ENCODE measurements around the gene OTOG.

The OTOG gene

DNA sequence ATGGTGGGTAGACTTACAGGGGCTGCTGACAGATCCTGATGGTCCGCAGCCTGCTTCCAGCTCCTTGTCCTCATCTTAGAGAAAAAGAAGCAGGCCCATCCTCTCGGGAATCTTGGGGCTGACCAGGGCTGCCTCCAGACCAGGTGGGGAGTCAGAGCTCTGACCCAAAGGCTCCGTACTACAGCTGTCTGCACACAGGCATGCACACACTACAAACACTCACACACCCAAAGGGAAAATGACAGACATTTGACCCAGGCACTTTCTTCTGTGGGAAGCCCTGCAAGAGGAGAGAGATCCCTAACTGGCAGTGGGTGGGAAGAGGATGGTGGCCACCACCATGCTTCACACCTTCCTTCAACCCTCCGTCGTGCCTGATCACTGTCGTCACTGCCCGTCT, 125.4 kb downstream of the OTOG start:
- no peak for DNase-seq

DNA sequence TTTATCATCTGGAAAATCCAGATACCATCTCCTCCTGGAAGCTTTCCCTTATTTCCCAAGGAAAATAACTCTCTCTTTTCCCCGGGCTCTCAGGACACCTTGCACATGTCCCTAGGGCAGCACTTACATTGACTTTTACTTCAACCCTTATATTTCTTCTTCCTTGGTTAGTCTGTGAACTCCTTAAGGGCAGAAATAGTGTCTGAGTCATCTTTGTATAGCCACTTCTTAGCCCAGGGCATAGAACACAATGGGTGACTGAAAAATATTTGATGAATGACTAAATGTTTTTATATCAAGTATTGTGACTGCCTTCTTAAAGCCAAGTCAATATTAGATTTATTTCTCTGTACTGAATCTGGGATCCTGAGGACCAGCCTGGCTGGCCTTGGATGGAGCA, 126.9 kb downstream of the OTOG start:
- no peak for DNase-seq

DNA sequence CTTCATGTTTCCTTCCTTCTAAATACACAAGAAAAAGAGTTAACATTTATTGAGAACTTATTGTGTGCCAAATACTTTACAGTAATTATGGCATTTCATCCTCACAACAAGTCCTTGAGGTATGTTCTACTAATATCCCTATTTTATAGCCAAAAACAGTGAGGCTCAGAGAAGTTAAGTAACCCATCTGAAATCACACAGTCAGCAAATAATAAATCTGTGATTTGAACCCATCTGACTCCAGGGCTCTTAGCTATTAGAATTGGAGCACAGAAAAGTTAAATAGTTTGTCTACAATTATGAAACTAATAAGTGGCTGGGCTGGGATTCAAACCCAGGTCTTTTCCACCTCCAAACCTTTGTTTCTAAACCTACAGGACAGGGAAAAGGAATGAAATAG, 135.8 kb downstream of the OTOG start:
- DNase-seq = no peak

DNA sequence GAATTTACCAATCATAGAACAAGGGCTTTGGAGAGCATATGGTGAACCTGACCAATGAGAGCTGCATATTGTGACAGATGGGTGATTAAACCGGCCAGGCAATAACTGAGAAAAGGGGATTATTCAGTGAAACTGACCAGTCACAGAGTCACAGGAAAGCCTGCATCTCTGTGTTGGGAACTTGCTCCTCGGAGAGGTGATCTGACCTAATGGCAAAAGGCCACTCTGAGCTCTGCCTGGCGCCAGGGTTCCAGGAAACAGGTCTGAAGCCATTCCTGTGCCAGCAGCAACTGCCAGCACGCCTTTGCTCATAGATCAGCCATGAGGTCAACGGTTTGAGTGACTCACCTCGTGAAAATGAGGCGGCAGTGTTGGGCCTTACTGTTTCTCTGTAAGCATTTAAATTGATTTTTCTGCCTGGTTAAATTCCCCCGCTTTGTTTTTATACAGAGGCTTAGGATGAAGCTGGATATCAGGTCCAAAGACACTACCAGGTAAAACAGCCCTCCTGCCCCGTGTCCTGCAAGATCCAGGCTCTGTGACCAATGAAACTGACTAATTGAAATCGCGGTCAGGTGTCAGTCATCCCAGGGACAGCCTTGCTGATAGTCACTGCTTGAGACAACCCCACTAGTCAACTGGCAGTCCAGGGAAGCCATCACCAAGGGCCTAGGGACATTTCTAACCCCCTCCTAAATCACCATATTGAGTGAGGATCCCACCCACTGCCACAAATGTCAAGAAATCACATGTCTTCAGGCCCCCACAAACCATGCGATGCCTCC, 136.5 kb downstream of the OTOG start:
- no peak for DNase-seq

DNA sequence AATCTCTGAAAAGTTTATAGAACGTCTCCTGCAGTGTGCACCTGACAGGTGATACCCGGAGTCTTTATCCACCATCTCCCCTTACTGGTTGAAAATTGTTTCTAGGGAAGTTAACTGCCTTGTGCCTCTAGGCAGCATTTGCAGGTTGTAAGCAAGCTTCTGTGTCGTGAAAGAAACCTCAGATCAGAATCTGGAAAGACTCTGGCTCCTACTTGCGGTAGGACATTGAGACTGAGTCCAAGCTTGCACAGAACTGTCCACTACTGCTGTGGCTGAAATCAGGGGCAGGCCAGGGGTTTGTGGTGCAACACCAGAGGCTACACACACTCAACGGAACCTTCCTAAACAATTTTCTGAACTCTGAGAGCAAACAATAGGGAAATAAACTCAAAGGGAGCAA, 137.5 kb downstream of the OTOG start:
- no peak for DNase-seq

DNA sequence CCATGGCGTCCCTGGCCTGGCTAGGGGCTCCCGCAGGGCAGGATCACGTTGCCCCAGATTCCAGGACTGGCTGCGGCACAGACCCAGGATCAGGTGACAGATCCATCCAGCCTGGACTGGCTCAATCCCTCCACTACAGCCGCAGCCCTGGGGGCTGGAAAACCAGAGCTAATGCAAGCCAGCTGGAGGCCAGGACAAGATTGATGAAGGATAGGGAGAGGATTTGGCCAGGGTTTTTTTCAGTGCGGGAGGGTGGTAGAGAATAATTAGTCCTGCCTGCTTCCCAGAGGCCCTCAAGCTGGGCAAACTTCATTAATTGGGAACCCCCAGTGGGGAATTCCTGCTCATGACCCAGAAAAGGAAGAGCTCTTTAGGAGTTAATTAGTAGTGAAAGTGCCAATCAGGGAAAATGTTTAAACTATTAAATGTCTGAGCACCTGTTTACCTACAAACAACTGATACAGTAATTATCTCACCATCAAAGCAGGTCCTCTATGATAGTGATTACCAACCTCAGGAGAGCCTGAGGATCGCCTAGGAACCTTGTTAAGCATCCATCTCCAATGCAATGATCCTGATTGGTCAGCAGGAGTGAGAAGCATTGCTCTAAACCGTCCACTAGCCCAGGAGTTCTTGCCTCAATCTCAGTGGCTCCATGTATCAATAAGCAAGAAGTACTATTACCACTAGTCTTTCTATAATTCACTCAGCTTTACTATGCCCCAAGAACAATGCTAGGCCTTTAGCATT, 139.3 kb downstream of the OTOG start:
- DNase-seq = no peak

DNA sequence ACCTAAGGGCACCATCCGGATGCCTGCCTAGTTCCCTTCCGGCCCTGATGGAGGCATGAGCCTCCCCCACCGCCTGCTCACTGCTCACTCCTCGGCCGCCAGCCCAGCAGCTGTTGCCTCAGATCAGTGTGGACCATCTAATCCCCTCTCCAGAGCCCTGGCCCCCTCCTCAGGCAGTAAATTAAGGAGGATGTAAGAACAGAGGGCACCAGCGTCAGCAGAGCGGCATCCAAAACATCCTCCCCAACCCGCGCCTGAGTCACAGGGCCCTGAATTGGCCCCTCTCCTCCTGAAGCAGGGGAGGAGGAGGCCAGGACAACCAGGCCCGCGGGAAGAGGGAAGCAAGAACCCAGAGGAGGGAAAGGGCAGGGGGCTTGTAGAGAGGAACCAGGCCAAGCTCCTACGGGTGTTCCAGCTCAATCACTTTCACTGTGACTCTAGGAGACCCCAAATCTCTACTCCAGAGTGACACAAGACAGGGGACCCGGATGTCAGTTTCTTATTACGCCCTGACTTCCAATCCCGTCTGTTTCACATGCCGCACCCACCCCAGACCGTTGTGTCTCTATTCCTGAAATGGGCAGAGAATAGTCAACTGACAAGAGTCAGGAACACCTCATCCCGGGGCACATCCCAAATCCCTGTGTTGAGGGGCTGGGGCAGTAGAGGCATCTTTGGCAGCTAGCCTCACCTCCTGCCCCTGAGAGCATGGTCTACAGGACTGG, 141.0 kb downstream of the OTOG start:
- no peak for DNase-seq

DNA sequence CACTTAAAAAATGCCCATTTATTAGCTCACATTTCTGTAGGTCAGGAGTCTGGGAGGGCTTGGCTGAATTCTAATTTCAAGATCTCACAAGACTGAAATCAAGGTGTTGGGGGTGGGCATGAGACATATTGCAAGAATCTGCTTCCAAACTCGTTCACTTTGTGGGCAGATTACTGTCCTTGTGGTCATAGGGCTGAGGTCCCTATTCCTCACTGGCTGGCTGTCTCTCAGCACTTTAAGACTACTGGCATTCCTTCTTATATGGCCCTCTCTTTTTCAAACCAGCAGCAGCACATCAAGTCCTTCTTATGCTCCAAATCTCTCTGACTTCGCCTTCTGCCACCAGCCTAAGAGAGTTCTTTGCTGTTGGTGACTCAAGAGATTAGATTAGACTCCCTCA, 144.5 kb downstream of the OTOG start:
- no peak for DNase-seq

DNA sequence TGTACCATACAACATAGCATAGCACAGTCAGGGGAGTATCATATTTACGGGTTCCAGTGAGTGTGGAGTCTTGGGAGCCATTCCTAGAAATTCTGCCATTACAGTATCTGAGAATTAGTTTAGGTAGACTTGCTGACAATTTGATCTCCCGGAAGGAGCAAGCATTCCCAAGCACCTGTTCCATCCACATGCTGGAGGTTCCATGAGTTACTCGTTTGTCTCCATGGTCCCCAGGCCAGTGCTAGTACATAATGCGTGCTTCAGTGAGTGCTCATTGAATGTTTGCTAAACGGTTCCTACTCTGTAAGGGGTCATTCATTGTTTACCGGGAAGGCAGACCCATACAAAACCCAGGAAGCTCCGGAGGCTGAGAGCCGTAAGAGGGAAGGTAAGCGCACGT, 144.9 kb downstream of the OTOG start:
- DNase-seq = no peak

DNA sequence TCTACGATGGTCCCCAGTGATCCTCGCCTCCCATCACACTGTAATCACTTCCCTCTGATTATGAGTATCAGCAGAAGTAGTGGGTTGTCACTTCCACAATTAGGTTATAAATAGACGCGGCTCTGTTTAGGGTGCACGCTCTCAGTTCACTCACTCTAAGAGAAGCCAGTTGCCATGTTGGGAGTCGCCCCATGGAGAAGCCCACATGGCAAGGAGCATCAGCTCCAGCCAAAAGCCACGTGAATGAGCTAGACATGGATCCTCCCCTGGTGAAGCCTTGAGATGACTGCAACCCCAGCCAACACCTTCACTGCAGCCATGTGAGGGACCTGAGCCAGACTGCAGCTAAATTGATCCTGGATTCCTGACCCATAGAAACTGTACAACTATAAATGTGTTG, 145.9 kb downstream of the OTOG start:
- DNase-seq = no peak

DNA sequence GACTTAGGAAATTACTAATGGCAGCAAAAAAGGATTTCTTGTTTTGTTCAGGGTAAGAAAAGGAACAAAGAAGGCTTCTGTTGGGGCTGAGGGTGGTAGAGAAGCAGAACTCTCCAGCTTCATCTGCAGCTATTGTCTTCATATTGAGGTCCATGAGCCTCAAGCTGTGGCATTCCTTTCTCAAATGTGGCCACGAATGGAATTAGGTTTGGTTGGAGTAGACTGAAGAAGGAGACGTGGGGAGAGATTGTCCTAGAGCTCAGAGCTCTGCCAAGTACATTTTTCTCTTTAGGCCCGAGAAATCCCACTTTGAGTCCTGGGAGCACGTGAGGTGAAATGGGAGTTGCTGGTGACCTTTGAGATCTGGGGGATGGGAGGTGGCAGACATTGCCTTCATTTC, 146.5 kb downstream of the OTOG start:
- no peak for DNase-seq

DNA sequence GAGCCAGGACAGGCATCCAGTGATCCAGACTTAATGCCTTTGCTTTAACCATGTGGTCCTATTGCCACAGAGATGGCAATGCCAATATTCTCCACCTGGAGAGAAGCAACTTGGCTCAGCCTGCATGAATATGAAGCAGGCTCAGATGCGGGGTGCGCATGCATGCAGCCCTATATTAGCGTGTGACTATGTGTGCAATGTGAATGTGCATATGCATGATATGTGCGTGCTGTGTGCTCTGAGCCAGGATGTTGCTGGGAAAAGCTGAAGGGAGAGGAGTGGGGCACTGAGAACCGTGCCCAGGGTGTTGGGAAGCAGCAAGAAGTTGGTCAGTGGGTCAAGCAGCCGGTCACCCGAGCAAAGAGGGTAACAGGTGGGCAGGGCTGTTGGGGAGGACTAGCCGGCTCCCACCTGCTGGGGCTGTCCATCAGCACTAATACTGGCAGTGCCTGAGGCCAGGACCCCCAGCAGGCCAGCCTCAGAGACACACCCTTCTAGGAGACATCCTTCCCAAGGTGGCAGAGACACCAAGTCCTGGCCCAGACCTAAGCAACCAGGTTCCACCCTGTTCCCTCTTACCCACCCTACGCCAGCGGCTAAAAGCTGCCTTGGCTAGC, 147.5 kb downstream of the OTOG start:
- DNase-seq = no peak

DNA sequence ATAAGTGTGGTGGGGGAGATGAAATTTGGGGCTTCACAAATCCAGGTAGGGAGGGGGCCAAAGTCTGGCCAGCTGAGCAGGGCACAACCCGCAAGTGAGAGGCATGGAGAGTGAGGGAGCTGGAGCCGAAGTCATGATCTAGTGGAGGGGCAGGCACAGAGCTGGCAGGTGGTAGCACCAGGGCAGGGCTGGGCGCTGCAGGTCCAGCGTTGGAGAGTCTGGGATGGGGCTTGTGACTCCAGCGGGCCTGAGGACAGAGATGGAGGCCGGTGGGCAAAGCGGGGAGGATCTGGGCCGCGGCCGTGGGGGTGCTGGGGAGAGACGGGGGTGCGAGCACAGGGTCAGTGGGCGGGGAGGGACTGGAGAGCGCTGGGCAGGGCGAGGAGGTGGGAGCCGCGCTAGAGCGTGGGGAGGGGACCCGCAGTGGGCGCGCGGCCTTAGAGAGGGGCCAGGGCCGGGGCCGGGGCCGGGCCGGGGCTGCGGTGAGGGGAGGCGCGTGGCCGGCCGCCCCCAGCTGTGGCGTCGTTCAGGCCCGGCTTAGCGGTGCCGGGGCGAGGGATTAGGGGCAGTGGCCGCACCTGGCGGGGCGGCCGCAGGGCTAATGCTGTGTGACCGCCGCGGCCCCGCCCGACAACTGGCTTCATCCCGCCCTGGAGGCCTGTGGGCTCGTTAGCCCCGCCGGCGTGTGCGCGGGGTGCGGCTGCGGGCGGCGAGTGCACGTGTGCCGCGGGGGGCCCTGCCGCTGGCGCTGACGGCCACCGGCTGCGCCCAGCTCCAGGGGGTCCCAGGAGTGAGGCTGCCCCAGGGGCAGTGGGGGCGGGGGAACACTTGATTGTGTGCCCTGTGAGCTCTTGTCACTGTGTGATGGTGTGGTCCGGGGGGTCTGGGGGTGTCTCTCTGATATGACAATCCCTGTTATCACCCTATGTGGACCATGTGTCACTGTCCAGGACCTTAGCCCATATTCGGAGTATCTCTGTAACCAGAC, 148.7 kb downstream of the OTOG start:
- DNase-seq = no peak

DNA sequence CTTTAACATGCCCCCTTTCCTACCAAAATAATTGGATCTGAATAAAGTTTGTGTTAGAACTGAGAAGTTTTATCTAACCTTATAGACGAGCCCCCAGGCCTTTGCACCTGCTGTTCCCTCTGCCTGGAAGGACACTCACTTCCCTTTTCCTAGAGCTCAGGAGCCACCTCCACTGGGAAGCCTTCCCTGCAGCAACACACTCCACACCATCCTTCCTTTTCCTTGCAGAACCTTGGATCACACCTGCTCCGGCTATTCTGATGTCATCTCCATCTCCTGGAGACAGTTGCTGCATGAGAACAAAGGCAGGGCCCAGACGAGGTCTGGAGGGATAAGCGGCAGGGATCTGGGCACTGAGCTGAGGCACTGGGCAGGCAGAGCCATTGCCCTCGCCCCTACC, 149.7 kb downstream of the OTOG start:
- DNase-seq = no peak
